Transverse colon (tissue), 4 donors: Measurements from ENCODE around the gene NOVA1. TPM values are rescaled to one million over a fixed set of nuclear protein-coding genes. Genes with fewer than 3 reads are reported as not detected.

ENCODE experiments used
- DNase-seq: peaks from one replicate; pipeline ENCODE4 v3.0.0-alpha.2; 2019
- H3K27ac ChIP-seq, 4 donors: fragments of 200-600 bp; sonication (generic); 2 replicates each; pipeline ENCODE4 v1.5.1; 2016 to 2018; ENCODE audit warnings: inconsistent platforms in 4 of 4
- H3K27me3 ChIP-seq: fragments of 200-600 bp; sonication (generic); 2 replicates; pipeline ENCODE4 v1.5.1; 2017; ENCODE audit warnings: inconsistent platforms
- H3K36me3 ChIP-seq, 4 donors: fragments of 200-600 bp; sonication (generic); 2 replicates each; pipeline ENCODE4 v1.5.1; 2017 to 2019; ENCODE audit warnings: inconsistent platforms in 4 of 4
- H3K4me1 ChIP-seq, 4 donors: fragments of 200-600 bp; sonication (generic); 2 replicates each; pipeline ENCODE4 v1.5.1; 2017 to 2020; ENCODE audit warnings: inconsistent platforms in 4 of 4
- H3K4me3 ChIP-seq, 4 donors: fragments of 200-600 bp; sonication (generic); 1 replicate in 1 of 4; 2 replicates in 3 of 4; pipeline versions ENCODE4 v1.5.1 to v1.6.1; 2017 to 2019; ENCODE audit warnings: inconsistent platforms in 4 of 4
- H3K9me3 ChIP-seq, 2 donors: fragments of 200-600 bp; sonication (generic); 2 replicates each; pipeline ENCODE4 v1.5.1; 2017 to 2019; ENCODE audit warnings: inconsistent platforms in 2 of 2
- EP300 ChIP-seq: sonication (generic); formaldehyde crosslinking; IDR thresholded peaks from one replicate; pipeline ENCODE4 v1.6.1; 2017; ENCODE audit warnings: antibody characterized with exemption, low read depth
- POLR2A ChIP-seq: fragments of 450-650 bp; IDR thresholded peaks from one replicate; pipeline ENCODE4 v1.6.1; 2016; ENCODE audit warnings: antibody characterized with exemption, mild to moderate bottlenecking, moderate library complexity
- POLR2AphosphoS5 ChIP-seq, 3 donors: sonication (generic); formaldehyde crosslinking; IDR thresholded peaks; one replicate each; pipeline ENCODE4 v1.6.1; 2016; ENCODE audit warnings: antibody characterized with exemption in 3 of 3
- WGBS, 2 donors: methylation state at CpG; one replicate each; pipeline ENCODE4 v1.1.5; 2018; ENCODE audit warnings: low coverage in 1 of 2; 5-methylcytosine and 5-hydroxymethylcytosine counted together
- in situ Hi-C, 4 donors: fragments of 200-750 bp; cut with MboI; loops; one replicate each; pipeline versions ENCODE4 v1.15.0 to v1.15.1; 2017; ENCODE audit warnings: low sequenced_read_pairs in 3 of 4, low pct_ligation_motif_present in 1 of 4, low pct_unique_long_range_greater_than_20kb in 1 of 4
- intact Hi-C: fragments of 100-400 bp; cut with DNase I; formaldehyde crosslinking; loops from one replicate; pipeline ENCODE4 v1.15.1; 2023; ENCODE audit warnings: low total_unique reads
- total RNA-seq, 4 donors: library from RNA; depleted of rRNA; stranded (reverse); fragments of >200 nt; gene quantifications; one replicate each; pipeline ENCODE4 v1.1.0, GENCODE V29; 2016
- TF ChIP-seq, protein P1 (sequence below), 5 experiments: fragments of 200-600 bp in 3 of 5; fragments of 450-650 bp in 2 of 5; sonication (generic) in 3 of 5; IDR thresholded peaks; 1 replicate in 2 of 5; 2 replicates in 3 of 5; pipeline ENCODE4 v1.5.1; 2016 to 2017; ENCODE audit warnings: antibody characterized with exemption in 5 of 5, inconsistent platforms in 3 of 5, mild to moderate bottlenecking in 2 of 5, moderate library complexity in 1 of 5

The NOVA1 gene
- total RNA-seq, 4 donors from 2014 or later, result 3.1 to 20.2 (median 6.2) TPM

DNA sequence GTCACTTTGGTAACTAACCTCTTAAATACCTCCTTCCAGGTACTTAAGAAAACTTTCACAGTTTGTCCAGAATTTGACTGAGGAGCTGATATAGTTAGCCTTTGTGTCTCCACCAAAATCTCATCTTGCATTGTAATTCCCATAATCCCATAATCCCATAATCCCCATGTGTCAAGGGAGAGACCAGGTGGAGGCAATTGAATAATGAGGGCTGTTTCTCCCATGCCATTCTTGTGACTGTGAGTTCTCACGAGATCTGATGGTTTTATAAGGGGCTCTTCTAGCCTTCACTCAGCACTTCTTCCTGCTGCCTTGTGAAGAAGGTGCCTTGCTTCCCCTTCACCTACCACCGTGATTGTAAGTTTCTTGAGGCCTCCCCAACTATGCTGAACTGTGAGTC lies 7.8 kb upstream of the NOVA1 start:
- H3K4me3 ChIP-seq, result no peak overlapping the region
- no peak overlapping the region for H3K27ac ChIP-seq
- H3K4me1 ChIP-seq, result no peaks in the 10 kb centered on the region
- intact Hi-C loops, result no loop called here
- no peak for DNase-seq
- no peak for TF ChIP-seq POLR2AphosphoS5 (IDR thresholded peaks at IDR 0.05)
- TF ChIP-seq, protein P1, sequence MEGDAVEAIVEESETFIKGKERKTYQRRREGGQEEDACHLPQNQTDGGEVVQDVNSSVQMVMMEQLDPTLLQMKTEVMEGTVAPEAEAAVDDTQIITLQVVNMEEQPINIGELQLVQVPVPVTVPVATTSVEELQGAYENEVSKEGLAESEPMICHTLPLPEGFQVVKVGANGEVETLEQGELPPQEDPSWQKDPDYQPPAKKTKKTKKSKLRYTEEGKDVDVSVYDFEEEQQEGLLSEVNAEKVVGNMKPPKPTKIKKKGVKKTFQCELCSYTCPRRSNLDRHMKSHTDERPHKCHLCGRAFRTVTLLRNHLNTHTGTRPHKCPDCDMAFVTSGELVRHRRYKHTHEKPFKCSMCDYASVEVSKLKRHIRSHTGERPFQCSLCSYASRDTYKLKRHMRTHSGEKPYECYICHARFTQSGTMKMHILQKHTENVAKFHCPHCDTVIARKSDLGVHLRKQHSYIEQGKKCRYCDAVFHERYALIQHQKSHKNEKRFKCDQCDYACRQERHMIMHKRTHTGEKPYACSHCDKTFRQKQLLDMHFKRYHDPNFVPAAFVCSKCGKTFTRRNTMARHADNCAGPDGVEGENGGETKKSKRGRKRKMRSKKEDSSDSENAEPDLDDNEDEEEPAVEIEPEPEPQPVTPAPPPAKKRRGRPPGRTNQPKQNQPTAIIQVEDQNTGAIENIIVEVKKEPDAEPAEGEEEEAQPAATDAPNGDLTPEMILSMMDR (IDR thresholded peaks at IDR 0.05), result no peak
- no peak for TF ChIP-seq POLR2A
- no peak for TF ChIP-seq EP300
- in situ Hi-C loops, result no loop called here
- no peaks in the 10 kb centered on the region for H3K27me3 ChIP-seq
- 71 to 89% methylated on average over 1 to 2 of the region's 2 CpGs for WGBS, 2 donors
- H3K9me3 ChIP-seq, result no peaks in the 10 kb centered on the region
- H3K36me3 ChIP-seq, result no peaks in the 10 kb centered on the region

DNA sequence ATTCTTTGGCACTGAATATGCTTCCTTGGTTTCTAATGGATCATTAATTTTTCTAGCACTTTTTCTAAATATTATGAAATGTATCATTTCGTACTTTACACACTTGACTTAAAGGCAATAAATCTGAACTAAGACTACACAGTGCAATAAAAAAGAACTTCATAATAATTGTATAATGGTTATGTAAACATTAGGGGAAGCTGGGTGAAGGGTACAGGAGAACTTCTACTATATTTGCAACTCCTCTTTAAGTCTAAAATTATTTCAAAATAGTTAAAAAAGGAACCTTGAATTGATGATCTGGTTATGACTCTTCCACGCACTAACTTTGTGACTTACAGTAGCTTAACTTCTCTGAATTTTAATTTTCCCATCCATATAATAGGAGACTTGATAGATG lies 5.1 kb upstream of the NOVA1 start:
- WGBS, 2 donors, result 67 to 71% methylated on average over 2 of the region's 2 CpGs
- peaks cover 0 to 2% (median 0%) of the 10 kb centered on the region in 4 donors for H3K4me1 ChIP-seq

DNA sequence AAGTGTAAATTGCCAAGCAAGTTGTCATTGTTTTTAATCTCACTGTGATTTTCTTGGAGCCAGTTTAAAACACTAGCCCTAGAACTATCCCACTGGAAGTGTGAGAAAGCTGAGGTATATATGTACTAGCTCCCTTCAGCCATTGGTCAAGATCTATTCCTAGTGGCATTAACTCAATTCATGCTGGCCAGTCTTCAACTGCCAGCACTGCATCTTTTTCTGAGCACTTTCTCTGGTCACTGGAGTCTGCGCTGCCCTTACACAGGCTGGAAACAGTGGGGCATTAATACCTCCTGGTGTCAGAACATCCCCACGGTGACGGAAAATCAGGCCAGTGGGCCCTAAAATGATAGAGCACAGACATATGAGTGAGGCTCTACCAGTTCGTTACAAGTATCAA lies 4.0 kb upstream of the NOVA1 start:
- no peaks in the 10 kb centered on the region for H3K9me3 ChIP-seq
- DNase-seq, result no peak
- intact Hi-C loops (no loop called here), in situ Hi-C loops (no loop called here)
- H3K27me3 ChIP-seq, result no peaks in the 10 kb centered on the region
- TF ChIP-seq EP300, result no peak
- no peak for TF ChIP-seq POLR2A
- TF ChIP-seq, protein P1 (IDR thresholded peaks at IDR 0.05), result no peak
- no peak for TF ChIP-seq POLR2AphosphoS5 (IDR thresholded peaks at IDR 0.05)
- WGBS, 2 donors, result 52 to 77% methylated on average over 4 of the region's 4 CpGs
- peaks cover 0 to 2% (median 0%) of the 10 kb centered on the region in 4 donors for H3K4me1 ChIP-seq
- no peak overlapping the region for H3K27ac ChIP-seq
- H3K4me3 ChIP-seq, result no peak overlapping the region
- no peaks in the 10 kb centered on the region for H3K36me3 ChIP-seq

More for the DNA sequence above, 5.1 kb upstream of the NOVA1 start:
- TF ChIP-seq EP300 (no peak), POLR2A (no peak), POLR2AphosphoS5 (IDR thresholded peaks at IDR 0.05) (no peak)
- TF ChIP-seq, protein P1 (IDR thresholded peaks at IDR 0.05), result no peak
- in situ Hi-C loops, result no loop called here
- Histone ChIP-seq H3K27me3 (no peaks in the 10 kb centered on the region), H3K4me3 (no peak overlapping the region), H3K9me3 (no peaks in the 10 kb centered on the region), H3K27ac (no peak overlapping the region), H3K36me3 (no peaks in the 10 kb centered on the region)
- no peak for DNase-seq
- intact Hi-C loops, result no loop called here

DNA sequence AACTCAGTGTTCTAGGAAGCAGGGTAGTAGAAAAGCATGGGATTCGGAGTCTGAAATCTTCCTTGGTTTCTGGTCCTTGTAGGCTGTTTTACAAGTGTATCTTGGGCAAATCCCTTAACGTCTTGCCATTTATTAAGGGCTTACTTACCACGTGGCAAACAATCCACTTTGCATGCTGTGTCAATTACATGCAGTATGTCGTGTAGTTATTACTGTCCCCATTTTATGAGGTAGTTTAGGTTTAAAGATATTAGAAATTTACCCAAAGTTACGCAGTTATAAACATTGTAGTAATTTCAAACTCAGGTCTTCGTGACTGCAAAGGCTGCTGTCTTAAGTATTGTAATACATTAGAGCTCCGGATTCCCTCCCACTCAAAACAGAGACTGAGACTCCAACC lies 1.5 kb upstream of the NOVA1 start:
- Histone ChIP-seq H3K4me1 (peaks cover 0 to 2% (median 1%) of the 10 kb centered on the region in 4 donors), H3K9me3 (no peaks in the 10 kb centered on the region), H3K36me3 (no peaks in the 10 kb centered on the region), H3K27ac (peak overlapping the region; percentile 87 to 95 (median 92)), H3K27me3 (no peaks in the 10 kb centered on the region), H3K4me3 (peak overlapping the region in 1 of 4 donors; percentile 73)
- WGBS, 2 donors, result 37 to 43% methylated on average over 7 of the region's 7 CpGs
- TF ChIP-seq, protein P1 (IDR thresholded peaks at IDR 0.05), result no peak
- no peak for TF ChIP-seq EP300
- TF ChIP-seq POLR2AphosphoS5 (IDR thresholded peaks at IDR 0.05), result no peak
- no peak for TF ChIP-seq POLR2A
- in situ Hi-C loops, result no loop called here
- intact Hi-C loops, result no loop called here
- DNase-seq, result no peak
